GM12801 (cell line): Measurements from ENCODE around the gene EFHB.

ENCODE experiments used
- CTCF ChIP-seq: IDR thresholded peaks from one replicate; pipeline ENCODE4 v1.5.1; 2011; ENCODE audit warnings: control low read depth; ENCODE audit not compliant: insufficient read length; ENCODE audit errors: extremely low read depth

EFHB gene

GRCh38 chr3:19945534-19945933, 11.5 kb upstream of the EFHB start:
- TF ChIP-seq CTCF: no peak

- TF ChIP-seq CTCF: no peak
Observed at GRCh38 chr3:19940643-19941042, 6.6 kb upstream of the EFHB start.

- no peak for TF ChIP-seq CTCF
Observed at GRCh38 chr3:19938295-19938627, 4.2 kb upstream of the EFHB start.

- no peak for TF ChIP-seq CTCF
Observed at GRCh38 chr3:19937459-19938294, 3.7 kb upstream of the EFHB start.

GRCh38 chr3:19932422-19932821, 1.6 kb downstream of the EFHB start:
- TF ChIP-seq CTCF: no peak

GRCh38 chr3:19931767-19932188, 2.2 kb downstream of the EFHB start:
- no peak for TF ChIP-seq CTCF

GRCh38 chr3:19931180-19931692, 2.8 kb downstream of the EFHB start:
- TF ChIP-seq CTCF: no peak
